HUES6 (cell line): ENCODE measurements around the gene SEMA3E.
"Not testable (repeated sequence)": the region's sequence is repeated elsewhere in the genome, so short reads cannot be mapped to it uniquely, and the experiment has no call there.

Experiments used
- H3K27ac ChIP-seq: 2 replicates; pipeline ENCODE4 v1.7.0; 2013; ENCODE audit warnings: low read depth, mild to moderate bottlenecking, low read length, inconsistent platforms
- H3K27me3 ChIP-seq: 2 replicates; pipeline ENCODE4 v1.6.1; 2013; ENCODE audit warnings: low read length; ENCODE audit not compliant: control insufficient read depth, insufficient read depth
- H3K36me3 ChIP-seq: 2 replicates; pipeline ENCODE4 v1.6.1; 2013; ENCODE audit warnings: low read length; ENCODE audit not compliant: control insufficient read depth, insufficient read depth
- H3K4me1 ChIP-seq: 2 replicates; pipeline ENCODE4 v1.6.1; 2013; ENCODE audit warnings: low read length; ENCODE audit not compliant: control insufficient read depth, insufficient read depth
- H3K4me3 ChIP-seq: 2 replicates; pipeline ENCODE4 v1.5.1; 2013; ENCODE audit warnings: low read depth, low read length
- H3K9ac ChIP-seq: one replicate; pipeline ENCODE4 v1.6.1; 2013; ENCODE audit warnings: mild to moderate bottlenecking, low read length
- H3K9me3 ChIP-seq: 2 replicates; pipeline ENCODE4 v1.6.1; 2013; ENCODE audit warnings: low read depth, low read length; ENCODE audit not compliant: control insufficient read depth, insufficient read depth

Gene SEMA3E

GRCh38 chr7:83452256-83452655, 196.7 kb downstream of the SEMA3E start:
- Histone ChIP-seq H3K9me3 (no peaks in the 10 kb centered on the region), H3K4me3 (no peak overlapping the region), H3K9ac (no peak overlapping the region), H3K27me3 (no peaks in the 10 kb centered on the region), H3K36me3 (no peaks in the 10 kb centered on the region), H3K27ac (peak overlapping the region; percentile 10; the same call in 1 of the 2 replicates), H3K4me1 (peaks cover 45% of the 10 kb centered on the region)

DNA sequence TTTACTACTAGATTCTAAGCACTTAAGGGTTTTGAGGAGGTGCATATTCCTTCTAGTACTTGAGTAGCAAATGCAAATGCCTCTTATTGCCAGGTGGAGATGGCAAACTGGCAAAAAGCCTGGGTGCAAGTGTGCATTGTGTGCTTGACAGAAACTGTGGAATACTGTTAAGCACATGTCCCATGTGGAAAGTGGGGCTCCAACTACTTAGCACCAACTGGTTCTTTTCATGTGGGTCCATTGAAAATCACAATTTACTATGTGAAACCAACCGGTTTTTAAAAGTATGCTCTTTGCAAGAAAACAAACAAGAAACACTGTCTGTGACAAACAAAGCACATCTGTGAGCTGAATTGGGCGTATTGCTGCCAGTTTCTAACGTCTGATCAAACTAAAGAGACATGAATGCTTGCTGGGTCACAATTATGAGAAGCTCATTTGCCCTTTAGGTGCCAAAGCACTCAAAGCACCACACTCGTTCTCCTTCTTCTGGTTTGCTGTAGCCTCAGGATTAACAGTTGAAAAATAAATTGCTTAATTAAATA, 197.4 kb downstream of the SEMA3E start:
- Histone ChIP-seq H3K27ac (peak overlapping the region; percentile 10; the same call in 1 of the 2 replicates), H3K4me3 (no peak overlapping the region), H3K27me3 (no peaks in the 10 kb centered on the region), H3K4me1 (peaks cover 40% of the 10 kb centered on the region), H3K36me3 (no peaks in the 10 kb centered on the region), H3K9me3 (no peaks in the 10 kb centered on the region), H3K9ac (no peak overlapping the region)

DNA sequence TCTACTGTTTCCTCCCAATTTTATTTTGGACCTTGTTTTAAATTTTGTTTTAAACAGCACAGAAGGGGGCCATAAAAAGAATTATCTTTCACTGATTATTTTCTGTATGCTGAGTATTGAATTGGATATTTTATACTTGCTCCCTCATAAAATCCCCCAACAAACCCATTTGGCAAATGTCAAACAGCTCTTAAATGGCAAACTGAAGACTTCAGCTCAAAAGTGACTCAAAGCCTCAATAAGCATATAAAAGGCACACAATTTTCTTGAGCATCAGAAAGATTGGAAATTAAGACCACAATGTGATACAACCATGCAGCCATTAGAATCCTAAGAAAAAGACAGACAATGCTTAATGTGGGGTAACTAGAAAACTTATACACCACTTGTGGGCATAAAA, 199.2 kb downstream of the SEMA3E start:
- H3K9me3 ChIP-seq = no peaks in the 10 kb centered on the region
- H3K9ac ChIP-seq = no peak overlapping the region
- H3K4me1 ChIP-seq = peaks cover 40% of the 10 kb centered on the region
- H3K4me3 ChIP-seq = no peak overlapping the region
- no peaks in the 10 kb centered on the region for H3K36me3 ChIP-seq
- no peaks in the 10 kb centered on the region for H3K27me3 ChIP-seq
- H3K27ac ChIP-seq = no peak overlapping the region

GRCh38 chr7:83447681-83448080, 201.3 kb downstream of the SEMA3E start:
- Histone ChIP-seq H3K27ac (no peak overlapping the region), H3K27me3 (no peaks in the 10 kb centered on the region), H3K4me3 (no peak overlapping the region), H3K9me3 (no peaks in the 10 kb centered on the region), H3K36me3 (no peaks in the 10 kb centered on the region), H3K4me1 (peaks cover 48% of the 10 kb centered on the region), H3K9ac (no peak overlapping the region)

DNA sequence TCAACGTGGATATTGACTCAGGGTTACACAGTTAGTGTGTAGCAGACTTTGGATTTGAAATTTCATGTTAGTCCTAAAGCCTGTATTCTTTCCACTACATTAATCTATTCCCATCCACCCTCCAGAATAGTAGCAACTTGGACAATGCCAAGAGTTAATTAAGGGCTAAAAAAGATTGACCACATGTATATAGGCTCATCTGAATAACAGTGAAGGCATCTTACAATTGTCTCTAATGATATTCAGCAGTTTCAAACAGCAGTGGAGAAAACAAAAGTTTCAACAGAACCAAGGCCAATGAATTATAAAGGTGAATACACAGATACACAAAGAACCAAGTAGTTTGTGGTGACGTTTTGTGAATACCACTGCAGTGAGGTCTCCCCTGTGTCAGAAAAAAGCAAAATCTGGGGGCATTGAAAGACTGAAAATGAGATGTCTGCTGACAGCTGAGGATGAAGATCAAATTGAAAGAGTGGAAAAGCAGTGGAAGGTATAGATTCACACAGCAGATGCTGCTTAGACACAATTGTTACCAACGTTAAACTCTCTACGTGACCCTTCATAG, 202.8 kb downstream of the SEMA3E start:
- Histone ChIP-seq H3K9me3 (no peaks in the 10 kb centered on the region), H3K27me3 (no peaks in the 10 kb centered on the region), H3K4me1 (peaks cover 38% of the 10 kb centered on the region), H3K4me3 (no peak overlapping the region), H3K36me3 (no peaks in the 10 kb centered on the region), H3K9ac (peak overlapping the region; percentile 44), H3K27ac (peak overlapping the region; percentile 24)

GRCh38 chr7:83442911-83443310, 206.0 kb downstream of the SEMA3E start:
- H3K9ac ChIP-seq = no peak overlapping the region
- H3K36me3 ChIP-seq = no peaks in the 10 kb centered on the region
- no peaks in the 10 kb centered on the region for H3K27me3 ChIP-seq
- H3K4me1 ChIP-seq = peaks cover 37% of the 10 kb centered on the region
- no peak overlapping the region for H3K27ac ChIP-seq
- no peak overlapping the region for H3K4me3 ChIP-seq
- H3K9me3 ChIP-seq = no peaks in the 10 kb centered on the region

- H3K36me3 ChIP-seq = no peaks in the 10 kb centered on the region
- H3K27ac ChIP-seq = no peak overlapping the region
- no peak overlapping the region for H3K9ac ChIP-seq
- peaks cover 5% of the 10 kb centered on the region; the same call in 1 of the 2 replicates for H3K9me3 ChIP-seq
- no peak overlapping the region for H3K4me3 ChIP-seq
- H3K4me1 ChIP-seq = peaks cover 19% of the 10 kb centered on the region
- H3K27me3 ChIP-seq = no peaks in the 10 kb centered on the region
These were observed 209.9 kb downstream of the SEMA3E start for GRCh38 chr7:83439026-83439425.

- not testable (repeated sequence) for H3K36me3 ChIP-seq, H3K27me3 ChIP-seq, H3K9me3 ChIP-seq, H3K9ac ChIP-seq, H3K4me3 ChIP-seq
- H3K27ac ChIP-seq = peak overlapping the region; percentile 59
- H3K4me1 ChIP-seq = peaks cover 39% of the 10 kb centered on the region
These were observed 218.7 kb downstream of the SEMA3E start for GRCh38 chr7:83430289-83430688.

DNA sequence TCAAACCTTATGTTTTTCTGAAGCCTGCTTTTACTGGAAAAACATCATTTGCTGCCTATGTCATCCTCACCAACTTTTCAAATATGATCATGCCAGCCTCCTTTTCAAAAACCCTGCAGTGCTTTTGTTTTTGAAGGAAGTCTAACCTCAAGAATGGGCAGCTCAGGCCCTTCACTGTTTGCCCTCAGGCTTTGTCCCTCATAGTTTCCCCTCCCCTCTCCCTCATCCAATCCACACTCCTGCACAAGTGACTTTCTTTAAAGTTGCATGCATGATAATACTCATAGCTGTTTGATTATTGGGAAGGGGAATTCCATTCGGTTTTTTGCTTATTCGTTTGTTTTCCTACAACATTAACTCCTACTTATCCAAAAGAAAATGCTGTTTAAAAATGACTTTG, 219.4 kb downstream of the SEMA3E start:
- H3K36me3 ChIP-seq = no peaks in the 10 kb centered on the region
- H3K4me1 ChIP-seq = peaks cover 44% of the 10 kb centered on the region
- H3K27ac ChIP-seq = peak overlapping the region; percentile 59

GRCh38 chr7:83427884-83428283, 221.1 kb downstream of the SEMA3E start:
- Histone ChIP-seq H3K4me3 (peak overlapping the region; percentile 34; the same call in 1 of the 2 replicates), H3K27ac (peak overlapping the region; percentile 59), H3K27me3 (no peaks in the 10 kb centered on the region), H3K9me3 (no peaks in the 10 kb centered on the region), H3K36me3 (no peaks in the 10 kb centered on the region), H3K4me1 (peaks cover 51% of the 10 kb centered on the region), H3K9ac (peak overlapping the region; percentile 67)

More for the DNA sequence above, 219.4 kb downstream of the SEMA3E start:
- Histone ChIP-seq H3K9me3 (no peaks in the 10 kb centered on the region), H3K4me3 (peak overlapping the region; percentile 34), H3K27me3 (no peaks in the 10 kb centered on the region), H3K9ac (peak overlapping the region; percentile 50)

DNA sequence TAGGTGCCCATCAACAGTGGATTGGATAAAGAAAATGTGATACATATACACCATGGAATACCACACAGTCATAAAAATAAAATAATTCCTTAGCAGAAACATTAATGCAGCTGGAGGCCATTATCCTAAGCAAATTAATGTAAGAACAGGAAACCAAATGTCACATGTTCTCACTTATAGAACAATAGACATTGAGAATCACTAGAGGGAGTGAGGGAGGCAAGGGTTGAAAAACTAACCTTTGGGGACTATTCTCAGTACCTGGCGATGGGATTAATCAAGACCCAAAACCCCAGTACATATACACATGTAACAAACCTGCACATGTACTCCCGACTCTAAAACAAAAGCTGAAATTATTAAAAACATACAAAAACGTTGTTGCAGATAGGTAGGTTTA, 222.6 kb downstream of the SEMA3E start:
- H3K9ac ChIP-seq = no peak overlapping the region
- H3K27ac ChIP-seq = no peak overlapping the region
- no peaks in the 10 kb centered on the region for H3K9me3 ChIP-seq
- H3K4me3 ChIP-seq = no peak overlapping the region
- H3K36me3 ChIP-seq = no peaks in the 10 kb centered on the region
- H3K4me1 ChIP-seq = peaks cover 51% of the 10 kb centered on the region
- H3K27me3 ChIP-seq = no peaks in the 10 kb centered on the region
